GM21526 (cell line): ENCODE data around the gene IDH3G.

ENCODE experiments used
- ATAC-seq: cut with Tn5 transposase; IDR thresholded peaks from one replicate; pipeline ENCODE4 v1.9.1; 2021; ENCODE audit warnings: moderate library complexity; ENCODE audit not compliant: unreplicated experiment, low FRiP score

The IDH3G gene

GRCh38 chrX:153816831-153817690 lies 22.9 kb upstream of the IDH3G start:
- no peak for ATAC-seq

DNA sequence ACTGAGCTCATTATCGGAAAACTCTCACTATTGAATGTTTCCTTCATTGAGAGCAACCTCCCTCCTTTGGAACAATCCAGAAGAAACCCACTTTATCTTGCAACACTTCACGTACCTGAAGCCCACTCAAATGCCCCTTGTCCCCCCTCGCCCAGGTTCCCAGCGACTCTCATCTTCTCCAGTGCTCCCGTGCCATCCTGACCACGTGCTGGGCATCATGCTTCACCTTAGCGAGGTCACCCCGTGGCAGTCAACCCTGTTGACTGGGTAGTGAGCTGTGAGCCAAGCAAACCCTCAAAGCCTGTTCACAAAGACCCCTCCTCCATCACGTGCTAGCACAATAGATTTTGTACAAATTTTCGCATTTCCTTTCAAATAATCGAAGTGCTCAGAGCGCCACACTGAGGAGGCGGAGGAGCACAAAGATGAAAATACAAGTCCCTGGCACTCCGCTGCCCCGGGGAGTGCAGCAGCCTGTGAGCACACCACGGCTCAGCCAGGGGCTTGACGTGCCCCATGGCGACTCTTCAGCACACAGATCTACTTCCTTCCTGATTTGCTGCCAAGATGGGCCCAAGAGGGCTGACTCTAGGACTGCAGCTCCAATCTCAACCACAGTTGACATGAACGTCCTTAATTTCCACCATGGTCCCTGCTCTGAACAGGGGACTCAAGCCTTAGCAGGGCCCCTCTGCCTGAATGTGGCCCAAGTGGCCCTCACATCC lies 20.6 kb upstream of the IDH3G start:
- no peak for ATAC-seq

DNA sequence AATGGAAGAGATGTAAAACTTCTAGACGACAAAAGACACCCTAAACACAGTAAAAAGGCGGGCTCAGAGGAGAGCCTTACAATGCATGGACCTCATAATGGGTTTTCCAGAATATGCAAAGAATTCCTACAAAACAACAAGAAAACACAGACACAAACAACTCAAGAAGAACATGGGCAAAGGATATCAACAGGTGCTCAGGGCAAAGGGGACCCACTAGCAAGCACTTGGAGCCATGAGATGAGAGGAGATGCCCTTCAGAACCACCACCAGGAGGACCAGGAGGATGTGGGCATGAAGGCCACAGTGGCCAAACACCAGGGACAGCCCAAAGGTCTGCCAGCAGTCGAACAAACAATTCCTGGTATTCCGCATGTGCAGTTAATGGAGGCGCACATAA lies 19.0 kb upstream of the IDH3G start:
- ATAC-seq = no peak

DNA sequence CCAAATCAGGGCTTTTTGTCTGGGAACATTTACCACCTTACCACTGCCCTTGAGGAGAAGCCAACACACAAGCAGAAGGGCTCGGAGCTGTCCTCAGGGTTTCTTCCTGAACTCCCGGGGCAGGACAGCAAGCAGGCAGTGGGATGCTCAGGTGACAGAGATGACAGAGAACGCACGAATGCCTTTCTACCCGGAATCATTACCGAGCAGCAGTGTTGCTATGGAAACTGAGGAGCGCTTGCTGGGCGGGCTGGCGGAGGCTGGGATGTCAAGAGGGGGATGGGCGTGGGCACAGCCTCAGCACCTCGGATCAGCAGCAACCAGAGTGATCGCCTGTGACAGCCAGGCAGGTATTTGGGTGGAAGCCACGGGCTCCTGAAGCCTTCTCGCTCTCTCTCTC lies 18.0 kb upstream of the IDH3G start:
- no peak for ATAC-seq

DNA sequence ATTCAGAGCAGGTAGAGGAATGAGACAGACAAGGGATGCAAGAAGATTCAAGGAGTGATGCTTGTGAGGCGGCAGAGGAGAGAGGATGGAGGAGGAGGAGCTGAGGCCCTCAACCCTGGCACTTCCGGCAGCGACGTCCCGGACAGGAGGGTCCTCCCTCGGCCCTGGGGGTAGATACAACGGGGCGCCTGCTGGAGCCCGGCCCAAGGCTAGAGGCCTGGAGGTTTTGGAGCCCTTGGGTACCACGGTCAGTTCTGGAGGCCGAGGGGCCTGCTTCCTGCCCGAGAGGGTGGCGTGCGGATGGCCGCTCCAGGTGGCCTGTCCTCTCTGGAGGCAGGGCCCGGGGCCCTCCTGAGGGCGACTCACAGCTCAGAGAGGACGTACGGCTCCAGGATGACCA lies 13.8 kb upstream of the IDH3G start:
- no peak for ATAC-seq

DNA sequence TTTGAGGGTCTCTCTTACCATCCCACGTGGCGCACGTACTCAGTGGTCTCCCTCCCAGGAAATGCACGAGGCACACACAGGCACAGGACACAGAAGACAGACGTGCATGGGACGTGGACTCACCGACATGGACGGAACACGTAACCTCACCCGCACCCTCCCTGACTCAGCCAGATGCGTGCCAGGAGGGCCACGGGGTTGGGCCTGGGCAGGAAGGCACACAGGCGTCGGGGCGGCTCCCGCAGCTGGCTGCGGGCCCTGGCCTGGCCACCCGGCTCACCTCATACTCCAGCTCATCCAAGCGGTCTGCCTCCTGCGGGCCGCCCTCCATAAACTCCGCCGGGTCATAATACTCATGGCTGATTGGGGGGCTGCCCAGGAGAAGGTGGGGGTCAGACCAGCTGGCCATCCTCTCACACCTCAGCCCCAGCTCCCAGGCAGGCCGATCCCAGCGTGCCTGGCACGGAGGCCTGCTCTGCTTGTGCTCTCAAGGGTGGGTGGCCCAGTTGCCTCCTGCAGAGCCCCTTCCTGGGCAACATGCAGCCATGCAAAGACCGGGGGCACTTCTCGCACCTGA lies 12.9 kb upstream of the IDH3G start:
- no peak for ATAC-seq

DNA sequence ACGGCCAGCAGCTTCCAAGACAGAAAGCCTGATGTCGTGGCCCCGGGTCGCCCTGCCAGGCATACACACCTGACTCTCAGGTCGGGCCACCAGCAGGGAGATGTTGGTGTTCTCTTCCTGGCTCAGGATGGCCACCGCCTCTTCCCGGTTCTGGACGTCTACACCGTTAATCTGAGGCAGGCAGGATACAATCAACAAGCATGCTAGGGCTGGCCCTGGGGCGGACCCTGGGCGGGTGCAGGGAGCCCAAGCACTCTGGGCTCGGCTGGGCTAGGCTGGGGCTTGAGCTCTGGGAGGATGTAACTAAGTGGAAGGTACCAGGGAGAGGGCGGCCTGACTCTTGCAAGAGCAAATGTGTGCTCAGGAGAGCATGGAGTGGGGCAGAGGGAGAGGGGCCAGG lies 11.3 kb upstream of the IDH3G start:
- ATAC-seq = no peak

DNA sequence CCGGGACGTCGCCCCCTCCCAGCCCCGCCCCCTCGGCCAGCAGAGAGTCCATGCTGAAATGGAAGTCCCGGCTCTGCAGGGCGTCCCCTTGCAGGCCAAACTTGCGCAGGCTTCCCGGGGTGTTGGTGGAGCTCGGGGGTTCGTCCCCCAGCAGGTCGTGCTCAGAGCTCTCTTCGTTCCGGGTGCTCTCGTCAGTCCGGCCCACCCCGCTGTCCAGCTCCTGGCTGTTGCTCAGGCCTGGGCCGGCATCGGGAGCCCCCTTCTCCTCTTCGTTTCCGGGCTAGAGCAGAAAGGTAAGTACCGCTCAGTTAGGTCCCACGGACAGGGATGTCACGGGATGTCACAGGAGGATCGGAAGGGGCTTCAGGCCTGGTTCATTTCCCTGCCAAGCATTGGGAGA lies 10.4 kb upstream of the IDH3G start:
- ATAC-seq = no peak

DNA sequence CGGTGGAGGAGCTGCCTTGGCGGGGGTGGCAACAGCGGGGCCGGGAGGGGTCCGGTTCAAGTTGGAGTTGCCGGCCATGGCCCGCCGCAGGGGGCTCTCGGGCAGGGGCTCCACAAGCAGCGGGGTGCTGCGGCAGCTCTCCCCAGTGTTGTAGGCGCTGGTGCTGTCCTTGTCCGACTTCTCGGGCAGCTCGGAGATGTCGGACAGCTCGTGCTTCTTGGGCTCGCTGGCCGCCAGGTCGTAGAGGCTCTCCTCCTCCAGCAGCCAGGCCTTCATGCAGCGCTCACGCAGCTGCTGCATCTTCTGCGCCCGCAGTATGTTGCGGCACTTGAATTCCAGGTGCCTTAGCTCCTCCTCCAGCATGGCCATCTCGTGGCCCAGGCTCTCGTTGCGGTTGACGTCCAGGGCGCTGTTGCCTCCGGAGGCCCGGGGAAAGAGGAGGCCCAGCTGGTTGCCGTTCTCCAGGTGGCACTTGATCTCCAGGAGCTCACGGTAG lies 10.0 kb upstream of the IDH3G start:
- ATAC-seq = no peak

DNA sequence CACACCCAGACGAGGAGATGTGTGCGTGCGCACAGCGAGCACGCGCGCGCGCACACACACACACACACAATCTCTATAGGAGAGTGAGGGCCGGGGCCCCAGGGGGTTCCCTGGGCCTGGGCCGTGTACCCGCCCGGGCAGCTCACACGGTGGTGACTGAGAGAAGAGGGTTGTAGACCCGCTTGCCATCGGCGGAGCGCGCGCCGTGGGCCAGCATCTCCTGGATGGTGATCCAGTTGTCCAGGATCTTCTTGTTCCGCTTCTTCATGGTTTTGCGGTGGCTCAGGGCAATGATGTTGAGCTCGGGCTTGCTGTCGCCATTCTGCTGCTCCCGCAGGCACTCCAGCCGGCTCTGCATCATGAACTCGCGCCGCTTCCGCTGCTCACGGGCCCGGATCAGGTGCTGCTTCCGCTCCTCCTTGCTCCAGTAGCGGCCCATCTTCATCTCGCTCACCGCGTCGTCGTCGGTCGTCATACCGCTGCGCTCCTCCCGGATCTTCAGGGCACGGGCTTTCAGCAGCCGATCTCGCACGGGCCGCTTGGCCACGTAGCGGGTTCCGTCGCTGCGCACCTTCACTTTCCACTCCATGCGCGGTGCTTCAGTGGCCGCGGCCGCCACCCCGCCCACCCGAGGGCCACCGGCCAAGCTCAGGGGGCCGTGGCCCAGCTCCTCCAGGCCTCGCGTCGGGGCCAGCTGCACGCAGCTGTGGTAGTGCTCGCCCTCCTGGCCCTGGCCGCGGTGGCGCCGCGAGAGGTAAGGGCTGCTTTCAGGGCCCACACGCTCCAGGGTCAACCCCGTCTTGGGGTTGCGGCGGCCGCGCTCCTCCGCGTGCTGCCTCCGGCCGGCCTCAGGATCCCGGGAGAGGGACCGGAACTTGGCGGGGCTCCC lies 9.3 kb upstream of the IDH3G start:
- no peak for ATAC-seq

DNA sequence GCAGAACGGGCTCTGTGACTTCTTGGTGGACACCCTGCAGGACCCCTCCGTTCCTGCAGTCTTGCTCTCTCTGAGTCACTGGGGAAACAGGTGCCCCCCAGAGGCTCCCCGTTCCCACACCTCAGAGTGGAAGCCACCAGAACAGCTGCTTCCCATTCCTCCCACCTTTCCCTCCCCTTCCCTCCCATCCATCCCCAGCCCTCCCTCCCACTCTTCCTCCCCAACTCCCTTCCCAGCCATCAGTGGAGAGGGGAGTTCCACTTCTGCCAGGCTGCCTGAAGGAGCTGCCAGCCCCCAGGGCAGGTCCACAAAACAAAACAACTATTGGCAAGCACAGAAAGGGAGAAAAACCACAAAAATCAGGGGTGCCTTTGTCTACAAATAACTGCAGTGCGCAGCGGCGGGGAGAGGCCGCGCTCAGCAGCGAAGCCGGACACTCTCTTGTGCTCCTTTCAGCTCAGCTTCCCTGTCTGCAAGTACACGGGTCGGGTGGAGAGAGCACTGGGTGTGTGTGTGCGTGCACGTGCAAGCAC lies 8.4 kb upstream of the IDH3G start:
- ATAC-seq = no peak

DNA sequence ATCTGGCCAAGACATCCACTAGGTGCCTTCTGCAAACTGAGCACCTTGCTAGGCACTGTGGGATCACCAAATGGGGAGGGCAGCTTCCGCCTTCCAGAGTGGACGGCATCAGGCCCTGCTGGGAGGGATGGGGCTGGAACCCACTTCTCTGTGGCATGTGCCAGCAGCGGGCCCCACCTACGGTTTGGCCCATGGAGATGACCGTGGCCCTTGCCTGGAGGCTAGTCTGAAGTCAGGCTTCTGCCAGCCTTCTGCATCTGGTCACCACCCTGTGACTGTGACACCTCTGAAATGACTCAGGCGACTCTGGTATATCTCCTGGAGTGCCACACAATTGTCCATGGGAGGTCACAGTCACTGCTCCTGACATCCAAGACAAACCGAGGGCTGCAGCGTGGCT lies 7.5 kb upstream of the IDH3G start:
- no peak for ATAC-seq

DNA sequence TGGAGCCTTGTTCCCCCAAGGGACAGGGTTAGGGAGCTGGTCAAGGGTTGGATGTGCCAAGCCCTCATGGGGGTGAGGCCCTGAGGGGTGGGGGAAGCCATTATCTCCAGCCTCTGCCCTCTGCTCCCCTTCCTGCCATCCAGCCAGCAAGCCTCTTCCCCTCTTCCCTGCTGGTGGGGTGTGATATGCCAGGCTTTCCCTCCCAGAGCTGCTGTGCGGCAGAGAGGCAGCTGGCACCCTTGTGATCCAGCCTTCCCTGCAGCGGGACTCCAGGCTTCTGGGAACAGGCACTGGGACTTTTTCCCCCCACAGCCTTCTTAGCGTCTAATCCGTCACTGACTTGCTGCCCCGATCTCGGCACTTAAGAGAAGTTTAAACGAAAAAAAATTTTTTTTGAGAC lies 6.6 kb upstream of the IDH3G start:
- no peak for ATAC-seq

GRCh38 chrX:153800177-153800722 lies 6.1 kb upstream of the IDH3G start:
- ATAC-seq = no peak

DNA sequence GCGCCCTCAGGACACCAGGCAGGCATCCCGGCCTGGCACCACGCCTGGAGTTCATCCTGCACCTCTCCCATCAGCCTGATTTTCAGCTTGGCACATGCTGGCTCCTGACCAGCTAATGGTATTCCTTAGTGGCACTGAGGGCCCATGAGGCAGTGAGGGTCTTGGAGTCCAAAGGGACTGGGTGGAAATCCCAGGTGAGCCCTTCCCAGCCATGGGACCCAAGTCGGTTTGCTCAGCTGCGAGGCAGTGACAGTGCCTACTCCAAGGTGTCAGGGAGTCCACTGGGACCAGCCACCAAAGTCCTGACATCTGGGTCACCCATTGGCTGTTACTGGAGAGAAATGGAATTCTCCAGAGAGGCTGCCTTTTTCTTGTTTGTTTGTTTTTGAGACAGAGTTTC lies 5.2 kb upstream of the IDH3G start:
- no peak for ATAC-seq

- ATAC-seq = no peak
Observed at GRCh38 chrX:153797415-153798015, 3.3 kb upstream of the IDH3G start.

- no peak for ATAC-seq
Observed at GRCh38 chrX:153794897-153795816, 982 bp upstream of the IDH3G start.

DNA sequence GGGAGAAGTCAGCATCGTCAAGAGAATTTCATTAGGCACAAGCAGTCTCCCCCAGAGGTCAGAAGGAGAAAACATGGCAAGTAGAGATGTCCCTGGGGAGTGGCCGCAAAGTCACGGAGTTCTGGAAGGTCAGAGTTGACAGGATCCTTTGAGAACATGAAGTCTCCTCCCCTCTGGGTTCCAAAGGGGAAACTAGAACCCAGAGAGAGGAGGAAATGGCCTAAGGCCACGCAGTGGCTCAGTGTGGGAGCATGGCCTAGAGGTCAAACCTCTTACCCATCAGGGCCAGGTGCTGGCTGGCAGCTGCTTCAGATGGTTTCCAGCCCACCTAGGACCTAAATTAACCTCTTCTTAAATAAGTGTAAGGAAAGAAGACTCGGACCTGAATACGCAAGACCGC lies 884 bp downstream of the IDH3G start:
- no peak for ATAC-seq

DNA sequence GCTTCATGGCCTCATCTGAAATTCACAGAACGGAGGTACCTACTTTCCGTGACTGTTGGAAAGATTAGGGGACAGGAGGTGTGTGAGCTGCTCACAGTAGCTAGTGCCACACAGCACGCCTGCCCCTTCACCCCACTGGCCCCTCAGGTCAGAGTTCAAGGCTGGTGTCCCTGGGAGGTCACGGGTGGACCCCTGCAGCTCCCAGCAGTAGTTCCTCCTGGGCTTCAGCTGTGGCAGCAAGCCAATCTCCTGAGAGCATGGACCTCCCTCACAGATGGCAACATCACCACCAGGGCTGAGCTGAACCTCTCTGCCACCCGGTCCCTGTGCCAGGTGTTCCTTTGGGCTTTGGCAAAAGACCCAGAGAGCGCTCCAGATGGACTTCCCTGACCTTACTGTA lies 1.8 kb downstream of the IDH3G start:
- ATAC-seq = no peak
